Hepatic stellate cell (primary cell): ENCODE data around the gene NUDT7.
A peak's percentile ranks its signal among the peaks of the same experiment; 100 is the strongest.

Source experiments
- DNase-seq: peaks from one replicate; pipeline ENCODE4 v3.0.0; 2011; ENCODE audit warnings: low spot score

The NUDT7 gene

GRCh38 chr16:77722309-77723107 is at the start of gene NUDT7:
TSS of gene NUDT7 (plus strand) at chr16:77722514. CDS start at chr16:77722583, 69 bp downstream.
- DNase-seq, result peak; percentile 94

- DNase-seq, result no peak
These were observed 47.4 kb upstream of the NUDT7 start for GRCh38 chr16:77674888-77675287.

- peak; percentile 54 for DNase-seq
These were observed 46.6 kb upstream of the NUDT7 start for GRCh38 chr16:77675464-77676324.

- no peak for DNase-seq
These were observed 45.2 kb upstream of the NUDT7 start for GRCh38 chr16:77677129-77677528.

- no peak for DNase-seq
These were observed 42.9 kb upstream of the NUDT7 start for GRCh38 chr16:77679391-77679790.

- DNase-seq, result no peak
These were observed 42.4 kb upstream of the NUDT7 start for GRCh38 chr16:77679901-77680300.

GRCh38 chr16:77680496-77680895 is 41.8 kb upstream of the NUDT7 start:
- DNase-seq, result no peak

- no peak for DNase-seq
These were observed 39.7 kb upstream of the NUDT7 start for GRCh38 chr16:77682586-77682985.

GRCh38 chr16:77683397-77684180 is 38.7 kb upstream of the NUDT7 start:
- DNase-seq, result no peak

- DNase-seq, result no peak
These were observed 38.2 kb upstream of the NUDT7 start for GRCh38 chr16:77684181-77684526.

- no peak for DNase-seq
These were observed 35.9 kb upstream of the NUDT7 start for GRCh38 chr16:77686385-77686784.

GRCh38 chr16:77689971-77690370 is 32.3 kb upstream of the NUDT7 start:
- DNase-seq, result no peak

GRCh38 chr16:77690416-77690815 is 31.9 kb upstream of the NUDT7 start:
- no peak for DNase-seq

GRCh38 chr16:77692612-77693011 is 29.7 kb upstream of the NUDT7 start:
- no peak for DNase-seq

- no peak for DNase-seq
These were observed 26.2 kb upstream of the NUDT7 start for GRCh38 chr16:77696149-77696548.

GRCh38 chr16:77700846-77701245 is 21.5 kb upstream of the NUDT7 start:
- no peak for DNase-seq

- no peak for DNase-seq
These were observed 17.0 kb upstream of the NUDT7 start for GRCh38 chr16:77705351-77705750.

- no peak for DNase-seq
These were observed 11.1 kb upstream of the NUDT7 start for GRCh38 chr16:77711179-77711578.

GRCh38 chr16:77711775-77712174 is 10.5 kb upstream of the NUDT7 start:
- no peak for DNase-seq

- no peak for DNase-seq
These were observed 7.2 kb upstream of the NUDT7 start for GRCh38 chr16:77715145-77715544.

GRCh38 chr16:77721752-77722308 is 484 bp upstream of the NUDT7 start:
- no peak for DNase-seq

GRCh38 chr16:77723108-77723514 is 797 bp downstream of the NUDT7 start:
- peak; percentile 8 for DNase-seq
